ENCODE data around the gene GNAS.

The GNAS gene

GRCh38 chr20:58922036-58922435 lies 69.5 kb downstream of the GNAS start:
- in situ Hi-C loops (cut with HindIII; ENCODE audit: low sequenced_read_pairs): no loop called here
- no peak for TF ChIP-seq CTCF (IDR thresholded peaks at IDR 0.05; ENCODE audit: low read depth, low read length, missing control alignments)

GRCh38 chr20:58923117-58923712 lies 70.7 kb downstream of the GNAS start:
- no peak for TF ChIP-seq CTCF (IDR thresholded peaks at IDR 0.05; ENCODE audit: low read depth, low read length, missing control alignments)

More at GRCh38 chr20:58922036-58922435, 69.5 kb downstream of the GNAS start:
- no peak overlapping the region for H3K4me3 ChIP-seq (ENCODE audit: low read depth, low read length)
- no peak for DNase-seq (ENCODE audit: low read depth)

DNA sequence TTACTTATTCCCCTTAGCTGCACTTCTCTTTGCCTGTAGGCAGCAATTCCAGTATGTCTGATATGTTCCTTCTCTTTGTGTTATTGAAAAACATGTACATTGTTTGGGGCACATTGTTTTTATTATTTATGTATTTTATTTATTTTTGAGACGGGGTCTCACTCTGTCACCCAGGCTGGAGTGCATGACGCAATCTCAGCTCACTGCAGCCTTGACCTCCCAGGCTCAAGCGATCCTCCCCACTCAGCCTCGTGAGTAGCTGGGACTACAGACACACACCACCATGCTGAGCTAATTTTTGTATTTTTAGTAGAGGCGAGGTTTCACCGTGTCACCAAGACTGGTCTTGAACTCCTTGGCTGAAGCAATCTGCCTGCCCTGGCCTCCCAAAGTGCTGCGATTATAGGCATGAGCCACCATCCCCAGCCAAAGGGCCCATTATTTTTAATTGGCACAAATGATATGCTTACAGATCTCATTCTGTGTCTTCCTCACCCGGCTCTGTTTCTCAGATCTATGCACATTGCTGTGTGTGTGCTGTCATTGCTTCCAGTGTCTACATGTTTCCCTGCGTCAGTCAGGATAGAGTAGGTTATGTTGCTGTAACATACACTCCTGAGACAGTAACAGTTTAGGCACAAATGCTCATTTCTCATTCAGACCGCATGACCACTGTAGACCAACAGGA lies 74.4 kb downstream of the GNAS start:
- DNase-seq (ENCODE audit: low read depth): no peak
- H3K4me3 ChIP-seq (ENCODE audit: low read depth, low read length): no peak overlapping the region
- no peak for TF ChIP-seq CTCF (IDR thresholded peaks at IDR 0.05; ENCODE audit: low read depth, low read length, missing control alignments)
- in situ Hi-C loops (cut with HindIII; ENCODE audit: low sequenced_read_pairs): no loop called here

More at GRCh38 chr20:58923117-58923712, 70.7 kb downstream of the GNAS start:
- in situ Hi-C loops (cut with HindIII; ENCODE audit: low sequenced_read_pairs): no loop called here
- no peak overlapping the region for H3K4me3 ChIP-seq (ENCODE audit: low read depth, low read length)
- no peak for DNase-seq (ENCODE audit: low read depth)

GRCh38 chr20:58927490-58928061 lies 75.1 kb downstream of the GNAS start:
- TF ChIP-seq CTCF (IDR thresholded peaks at IDR 0.05; ENCODE audit: low read depth, low read length, missing control alignments): no peak

DNA sequence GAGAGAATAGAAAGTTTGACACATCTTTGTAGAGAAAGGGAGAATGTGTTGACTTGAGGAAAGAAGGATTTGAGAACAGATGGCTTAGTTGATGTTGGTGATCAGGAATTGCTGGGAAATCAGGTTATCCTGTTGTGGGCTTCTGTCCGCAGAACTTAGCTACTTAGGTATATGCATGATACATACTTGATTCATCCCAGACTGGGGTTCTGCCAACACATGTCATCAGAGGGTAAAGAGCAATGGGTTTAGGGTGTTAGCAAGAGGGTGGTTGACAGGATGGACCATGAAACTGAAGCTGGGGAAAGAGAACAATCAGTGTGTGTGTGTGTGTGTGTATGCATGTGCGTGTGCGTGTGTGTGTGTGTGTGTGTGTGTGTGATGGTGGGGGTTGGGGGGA lies 78.0 kb downstream of the GNAS start:
- no peak overlapping the region for H3K4me3 ChIP-seq (ENCODE audit: low read depth, low read length)
- in situ Hi-C loops (cut with HindIII; ENCODE audit: low sequenced_read_pairs): no loop called here

More at GRCh38 chr20:58927490-58928061, 75.1 kb downstream of the GNAS start:
- no peak for DNase-seq (ENCODE audit: low read depth)
- no peak overlapping the region for H3K4me3 ChIP-seq (ENCODE audit: low read depth, low read length)
- in situ Hi-C loops (cut with HindIII; ENCODE audit: low sequenced_read_pairs): no loop called here

DNA sequence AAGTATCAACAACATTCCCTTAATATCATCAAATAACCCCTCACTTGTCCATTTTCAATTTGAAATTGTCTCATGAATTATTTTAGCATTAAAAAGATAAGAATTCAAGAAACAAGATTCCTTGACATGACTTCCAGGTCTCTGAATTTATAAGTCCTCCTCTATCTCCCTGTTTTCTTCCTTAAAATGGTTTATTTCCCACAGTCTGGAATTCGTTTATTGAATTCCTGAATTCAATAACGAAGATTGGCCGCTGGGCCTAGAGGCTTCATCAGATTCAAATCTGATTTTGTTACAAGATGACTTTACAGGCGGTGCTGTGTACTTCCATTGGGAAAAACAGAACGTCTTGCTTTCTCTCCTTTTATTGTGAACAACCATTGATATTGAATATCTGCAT lies 79.7 kb downstream of the GNAS start:
- in situ Hi-C loops (cut with HindIII; ENCODE audit: low sequenced_read_pairs): no loop called here
- DNase-seq (ENCODE audit: low read depth): no peak
- H3K4me3 ChIP-seq (ENCODE audit: low read depth, low read length): no peak overlapping the region
- no peak for TF ChIP-seq CTCF (IDR thresholded peaks at IDR 0.05; ENCODE audit: low read depth, low read length, missing control alignments)

More for the DNA sequence above, 78.0 kb downstream of the GNAS start:
- no peak for TF ChIP-seq CTCF (IDR thresholded peaks at IDR 0.05; ENCODE audit: low read depth, low read length, missing control alignments)
- no peak for DNase-seq (ENCODE audit: low read depth)

All from astrocyte of the cerebellum (primary cell).